Measurements from ENCODE around the gene TCAIM. TPM values are rescaled to one million over a fixed set of nuclear protein-coding genes. Genes with fewer than 3 reads are reported as not detected.

The TCAIM gene
- total RNA-seq, 1 experiment from 2014 or later, result 18.4 TPM

GRCh38 chr3:44289882-44290462 lies 48.6 kb upstream of the TCAIM start:
- Histone ChIP-seq H3K9me2 (ENCODE audit: insufficient read depth) (no peaks in the 10 kb centered on the region), H3K4me1 (ENCODE audit: control insufficient read depth in 1 of 2, insufficient read depth in 2 of 2, low read length in 2 of 2) (peaks cover 0 to 24% of the 10 kb centered on the region in 2 experiments; a peak in 2 of 4 replicates), H3K9me3 (ENCODE audit: control insufficient read depth in 1 of 2, insufficient read depth in 1 of 2, low read depth in 1 of 2, low read length in 2 of 2) (no peaks in the 10 kb centered on the region), H3K4me2 (ENCODE audit: low read length) (peak overlapping the region; percentile 48), H3K27me3 (ENCODE audit: insufficient read depth, low read length) (no peaks in the 10 kb centered on the region), H4K20me1 (ENCODE audit: insufficient read depth) (no peaks in the 10 kb centered on the region), H3K9ac (ENCODE audit: low read length) (no peak overlapping the region), H2AFZ (ENCODE audit: low read depth, low read length, poor library complexity, severe bottlenecking) (peak overlapping the region; percentile 46), H3K27ac (ENCODE audit: low read depth, low read length) (no peak overlapping the region), H3K4me3 (replicated peaks in 1 of 2; ENCODE audit: low read depth in 1 of 2, low read length in 2 of 2) (no peak overlapping the region), H3K36me3 (ENCODE audit: control insufficient read depth in 1 of 2, insufficient read depth in 2 of 2, low read length in 2 of 2) (no peaks in the 10 kb centered on the region), H3K79me2 (ENCODE audit: insufficient read depth, low read length) (no peaks in the 10 kb centered on the region)
- intact Hi-C loops (cut with micrococcal nuclease), result no loop called here
- TF ChIP-seq REST (IDR thresholded peaks at IDR 0.05; ENCODE audit: low read depth) (no peak), TCF7L2 (IDR thresholded peaks at IDR 0.05; ENCODE audit: borderline replicate concordance, extremely low read depth, insufficient read depth, insufficient read length) (peak; percentile 52), EZH2phosphoT487 (IDR thresholded peaks at IDR 0.05; ENCODE audit: borderline replicate concordance) (no peak), EGR1 (IDR thresholded peaks at IDR 0.05; ENCODE audit: low read depth) (no peak; the same call in 1 of the 2 replicates), YY1 (IDR thresholded peaks at IDR 0.05; ENCODE audit: extremely low read depth, insufficient replicate concordance, low read depth, low read length) (no peak), SIN3A (IDR thresholded peaks at IDR 0.05; ENCODE audit: low read depth) (no peak), CTCF (IDR thresholded peaks at IDR 0.05 in 2 of 3, conservative IDR thresholded peaks at IDR 0.05 in 1 of 3; ENCODE audit: borderline replicate concordance in 1 of 3, insufficient read depth in 1 of 3, low read depth in 2 of 3, low read length in 2 of 3) (no peak), CEBPB (IDR thresholded peaks at IDR 0.05; ENCODE audit: low read depth) (peak; percentile 11; the same call in 1 of the 2 replicates), FOSL1 (IDR thresholded peaks at IDR 0.05; ENCODE audit: low read depth) (peak; percentile 75), ZFX (IDR thresholded peaks at IDR 0.05) (no peak), RAD21 (IDR thresholded peaks at IDR 0.05; ENCODE audit: low read depth) (no peak), JUND (IDR thresholded peaks at IDR 0.05) (peak; percentile 74), SP1 (IDR thresholded peaks at IDR 0.05; ENCODE audit: low read depth) (peak; percentile 58), MAX (IDR thresholded peaks at IDR 0.05) (peak; percentile 23), CBX3 (IDR thresholded peaks at IDR 0.05; ENCODE audit: low read depth) (peak; percentile 56; the same call in 1 of the 2 replicates)
- RAD21 ChIA-PET (ENCODE audit: low non-redundant PET in 1 of 2, low total read pairs in 2 of 2, uncharacterized antibody in 2 of 2, unreplicated experiment in 2 of 2), result no interaction called here
- DNase-seq (ENCODE audit: low read depth, low spot score), result peak; percentile 52
- no TSS peak for BruUV-seq (replicated peaks)
- POLR2A ChIA-PET, result no interaction called here
- peak; percentile 74 for ATAC-seq
- CTCF ChIA-PET, result no interaction called here

Data from HCT116 (cell line).